ENCODE measurements around the gene DNAJB13.

The DNAJB13 gene

GRCh38 chr11:74012074-74012809 is 61.4 kb downstream of the DNAJB13 start:
- H3K4me3 ChIP-seq (ENCODE audit: low read length) = no peak overlapping the region
- H3K9me3 ChIP-seq (ENCODE audit: control insufficient read depth, low read length) = no peaks in the 10 kb centered on the region
- no peak overlapping the region for H3K9ac ChIP-seq (ENCODE audit: low read length)
- peaks cover 5% of the 10 kb centered on the region for H3K36me3 ChIP-seq (ENCODE audit: control insufficient read depth, insufficient read depth, low read length, severe bottlenecking)
- no peak for DNase-seq (ENCODE audit: low read depth)
- peaks cover 15% of the 10 kb centered on the region for H3K4me1 ChIP-seq (ENCODE audit: control insufficient read depth, insufficient read depth, low read length)
- no peaks in the 10 kb centered on the region for H3K27me3 ChIP-seq (replicated peaks; ENCODE audit: control insufficient read depth, insufficient read depth, low read length)

- no peak for DNase-seq (ENCODE audit: low read depth)
- Histone ChIP-seq H3K4me3 (ENCODE audit: low read length) (no peak overlapping the region), H3K9ac (ENCODE audit: low read length) (no peak overlapping the region), H3K9me3 (ENCODE audit: control insufficient read depth, low read length) (no peaks in the 10 kb centered on the region), H3K36me3 (ENCODE audit: control insufficient read depth, insufficient read depth, low read length, severe bottlenecking) (peaks cover 5% of the 10 kb centered on the region), H3K27me3 (replicated peaks; ENCODE audit: control insufficient read depth, insufficient read depth, low read length) (no peaks in the 10 kb centered on the region), H3K4me1 (ENCODE audit: control insufficient read depth, insufficient read depth, low read length) (peaks cover 20% of the 10 kb centered on the region)
Observed at GRCh38 chr11:74013141-74013540, 62.3 kb downstream of the DNAJB13 start.

GRCh38 chr11:74014880-74015279 is 64.1 kb downstream of the DNAJB13 start:
- Histone ChIP-seq H3K4me1 (ENCODE audit: control insufficient read depth, insufficient read depth, low read length) (peaks cover 33% of the 10 kb centered on the region), H3K9me3 (ENCODE audit: control insufficient read depth, low read length) (no peaks in the 10 kb centered on the region), H3K36me3 (ENCODE audit: control insufficient read depth, insufficient read depth, low read length, severe bottlenecking) (peaks cover 5% of the 10 kb centered on the region), H3K27me3 (replicated peaks; ENCODE audit: control insufficient read depth, insufficient read depth, low read length) (no peaks in the 10 kb centered on the region), H3K4me3 (ENCODE audit: low read length) (no peak overlapping the region), H3K9ac (ENCODE audit: low read length) (no peak overlapping the region)
- no peak for DNase-seq (ENCODE audit: low read depth)

- H3K4me3 ChIP-seq (ENCODE audit: low read length) = no peak overlapping the region
- no peaks in the 10 kb centered on the region for H3K9me3 ChIP-seq (ENCODE audit: control insufficient read depth, low read length)
- H3K4me1 ChIP-seq (ENCODE audit: control insufficient read depth, insufficient read depth, low read length) = peaks cover 38% of the 10 kb centered on the region
- peaks cover 5% of the 10 kb centered on the region for H3K36me3 ChIP-seq (ENCODE audit: control insufficient read depth, insufficient read depth, low read length, severe bottlenecking)
- DNase-seq (ENCODE audit: low read depth) = no peak
- no peak overlapping the region for H3K9ac ChIP-seq (ENCODE audit: low read length)
- no peaks in the 10 kb centered on the region for H3K27me3 ChIP-seq (replicated peaks; ENCODE audit: control insufficient read depth, insufficient read depth, low read length)
Observed at GRCh38 chr11:74015919-74016684, 65.3 kb downstream of the DNAJB13 start.

- Histone ChIP-seq H3K27me3 (replicated peaks; ENCODE audit: control insufficient read depth, insufficient read depth, low read length) (no peaks in the 10 kb centered on the region), H3K4me3 (ENCODE audit: low read length) (peak overlapping the region; percentile 60), H3K4me1 (ENCODE audit: control insufficient read depth, insufficient read depth, low read length) (peaks cover 28% of the 10 kb centered on the region), H3K9me3 (ENCODE audit: control insufficient read depth, low read length) (no peaks in the 10 kb centered on the region), H3K9ac (ENCODE audit: low read length) (peak overlapping the region; percentile 80), H3K36me3 (ENCODE audit: control insufficient read depth, insufficient read depth, low read length, severe bottlenecking) (peaks cover 5% of the 10 kb centered on the region)
- no peak for DNase-seq (ENCODE audit: low read depth)
Observed at GRCh38 chr11:74017631-74018030, 66.8 kb downstream of the DNAJB13 start.

GRCh38 chr11:74018331-74019005 is 67.6 kb downstream of the DNAJB13 start:
- peak; percentile 71 for DNase-seq (ENCODE audit: low read depth)
- H3K9ac ChIP-seq (ENCODE audit: low read length) = peak overlapping the region; percentile 80
- peak overlapping the region; percentile 60 for H3K4me3 ChIP-seq (ENCODE audit: low read length)
- H3K36me3 ChIP-seq (ENCODE audit: control insufficient read depth, insufficient read depth, low read length, severe bottlenecking) = peaks cover 5% of the 10 kb centered on the region
- no peaks in the 10 kb centered on the region for H3K27me3 ChIP-seq (replicated peaks; ENCODE audit: control insufficient read depth, insufficient read depth, low read length)
- peaks cover 28% of the 10 kb centered on the region for H3K4me1 ChIP-seq (ENCODE audit: control insufficient read depth, insufficient read depth, low read length)
- no peaks in the 10 kb centered on the region for H3K9me3 ChIP-seq (ENCODE audit: control insufficient read depth, low read length)

- H3K4me3 ChIP-seq (ENCODE audit: low read length) = no peak overlapping the region
- peak overlapping the region; percentile 61 for H3K9ac ChIP-seq (ENCODE audit: low read length)
- DNase-seq (ENCODE audit: low read depth) = no peak
- no peaks in the 10 kb centered on the region for H3K9me3 ChIP-seq (ENCODE audit: control insufficient read depth, low read length)
- no peaks in the 10 kb centered on the region for H3K27me3 ChIP-seq (replicated peaks; ENCODE audit: control insufficient read depth, insufficient read depth, low read length)
- H3K36me3 ChIP-seq (ENCODE audit: control insufficient read depth, insufficient read depth, low read length, severe bottlenecking) = peaks cover 5% of the 10 kb centered on the region
- H3K4me1 ChIP-seq (ENCODE audit: control insufficient read depth, insufficient read depth, low read length) = peaks cover 32% of the 10 kb centered on the region
Observed at GRCh38 chr11:74019104-74019738, 68.4 kb downstream of the DNAJB13 start.

- Histone ChIP-seq H3K4me3 (ENCODE audit: low read length) (no peak overlapping the region), H3K9me3 (ENCODE audit: control insufficient read depth, low read length) (no peaks in the 10 kb centered on the region), H3K27me3 (replicated peaks; ENCODE audit: control insufficient read depth, insufficient read depth, low read length) (no peaks in the 10 kb centered on the region), H3K4me1 (ENCODE audit: control insufficient read depth, insufficient read depth, low read length) (peaks cover 39% of the 10 kb centered on the region), H3K9ac (ENCODE audit: low read length) (no peak overlapping the region), H3K36me3 (ENCODE audit: control insufficient read depth, insufficient read depth, low read length, severe bottlenecking) (peaks cover 5% of the 10 kb centered on the region)
- DNase-seq (ENCODE audit: low read depth) = peak; percentile 29
Observed at GRCh38 chr11:74019860-74020259, 69.0 kb downstream of the DNAJB13 start.

Data from adipocyte (in vitro differentiated cells).